ENCODE results near the gene KRTDAP.
A peak's percentile ranks its signal among the peaks of the same experiment; 100 is the strongest.

KRTDAP gene

DNA sequence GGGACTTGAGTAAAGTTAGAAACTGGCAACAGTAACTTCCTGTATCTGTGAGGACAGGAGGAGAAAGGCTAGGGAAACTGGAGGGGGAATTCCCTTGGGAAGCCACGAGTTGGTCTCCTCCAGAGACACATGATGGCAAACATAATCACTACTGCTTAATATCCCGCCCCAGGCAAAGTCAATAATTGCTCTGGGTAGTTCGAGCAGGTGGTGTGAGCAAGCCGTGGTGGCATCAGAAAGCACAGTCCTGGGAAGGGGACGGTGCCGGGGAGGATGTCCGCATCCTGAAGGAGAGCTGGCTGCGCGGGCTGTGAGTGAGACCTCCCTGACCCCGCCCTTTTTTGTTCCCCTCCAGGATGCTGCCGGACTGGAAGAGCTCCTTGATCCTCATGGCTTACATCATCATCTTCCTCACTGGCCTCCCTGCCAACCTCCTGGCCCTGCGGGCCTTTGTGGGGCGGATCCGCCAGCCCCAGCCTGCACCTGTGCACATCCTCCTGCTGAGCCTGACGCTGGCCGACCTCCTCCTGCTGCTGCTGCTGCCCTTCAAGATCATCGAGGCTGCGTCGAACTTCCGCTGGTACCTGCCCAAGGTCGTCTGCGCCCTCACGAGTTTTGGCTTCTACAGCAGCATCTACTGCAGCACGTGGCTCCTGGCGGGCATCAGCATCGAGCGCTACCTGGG lies 40.8 kb downstream of the KRTDAP start:
- no peak for DNase-seq

DNA sequence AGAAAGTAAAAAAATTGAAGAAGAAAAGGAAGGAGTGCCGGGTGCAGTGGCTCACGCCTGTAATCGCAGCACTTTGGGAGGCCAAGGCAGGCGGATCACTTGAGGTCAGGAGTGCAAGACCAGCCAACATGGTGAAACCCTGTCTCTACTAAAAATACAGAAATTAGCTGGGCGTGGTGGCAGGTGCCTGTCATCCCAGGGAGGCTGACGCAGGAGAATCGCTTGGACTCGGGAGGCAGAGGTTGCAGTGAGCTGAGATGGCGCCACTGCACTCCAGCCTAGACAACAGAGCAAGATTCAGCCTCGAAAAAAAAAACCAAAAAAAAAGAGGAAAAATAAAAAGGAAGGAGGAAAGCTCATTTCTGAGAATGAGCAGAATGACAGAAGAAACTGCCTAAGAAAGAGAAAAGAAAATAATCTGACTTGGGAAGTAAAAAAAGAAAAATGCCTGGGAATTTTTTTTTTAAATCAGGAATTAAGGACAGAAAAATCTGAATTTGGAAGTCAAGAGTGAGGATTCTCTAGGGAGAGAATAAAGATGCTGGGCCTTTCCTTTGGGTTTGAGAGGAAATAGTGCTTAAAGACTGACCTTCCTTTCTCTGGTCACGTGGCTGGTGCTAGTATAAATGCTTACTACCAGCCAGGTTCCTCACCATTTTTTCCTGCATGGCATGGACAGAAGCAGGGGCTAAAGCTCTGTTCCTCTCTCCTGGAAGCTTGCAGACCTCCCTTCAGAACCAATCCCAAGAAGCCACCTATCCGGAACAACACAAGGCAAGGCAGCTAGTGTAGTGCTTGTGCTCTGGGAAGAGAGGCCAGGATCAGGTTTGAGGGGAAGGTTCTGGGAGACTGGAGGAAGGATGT lies 42.4 kb downstream of the KRTDAP start, which contains the start of gene FFAR2:
Gene FFAR2 (plus strand): TSS at position 652 of the 864 bp plus-strand sequence. CDS start 1,458 bp downstream, outside the sequence.
- DNase-seq = no peak

DNA sequence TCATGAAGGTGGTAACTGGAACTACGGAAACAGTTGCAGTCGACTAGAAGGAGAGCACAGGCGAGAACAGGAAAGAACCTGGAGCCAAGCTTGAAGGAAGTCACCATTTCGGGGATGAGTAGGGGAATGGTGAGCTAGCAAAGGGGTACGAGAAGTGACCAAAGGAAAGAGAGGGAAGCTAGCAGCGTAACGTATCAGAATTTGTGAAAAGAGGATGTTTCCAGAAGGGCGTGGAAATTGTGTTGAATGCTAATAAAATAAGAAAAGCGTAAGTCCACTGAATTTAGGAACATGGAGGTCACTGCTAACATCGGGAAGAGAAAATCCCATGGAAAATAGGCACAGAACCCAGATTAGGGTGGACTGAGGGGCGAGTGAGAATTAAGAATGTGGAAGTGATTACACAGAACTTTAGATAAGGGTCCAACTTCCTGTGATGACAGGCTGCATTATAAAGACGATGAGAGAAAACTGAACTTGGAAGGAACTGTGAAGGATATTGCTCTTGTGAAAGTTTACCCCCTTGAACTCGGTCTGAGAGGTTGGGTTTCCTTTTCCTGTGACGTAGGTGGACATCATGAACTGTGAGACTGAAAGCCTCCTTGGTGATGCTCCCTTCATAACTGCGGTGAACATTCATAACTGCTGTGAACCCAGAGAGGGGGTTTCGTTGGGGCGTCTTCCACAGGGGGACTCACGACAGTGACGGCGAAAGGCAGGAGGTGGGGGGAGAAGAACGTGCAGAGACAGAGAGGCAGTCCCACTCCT lies 44.3 kb downstream of the KRTDAP start:
- DNase-seq = peak; percentile 55

DNA sequence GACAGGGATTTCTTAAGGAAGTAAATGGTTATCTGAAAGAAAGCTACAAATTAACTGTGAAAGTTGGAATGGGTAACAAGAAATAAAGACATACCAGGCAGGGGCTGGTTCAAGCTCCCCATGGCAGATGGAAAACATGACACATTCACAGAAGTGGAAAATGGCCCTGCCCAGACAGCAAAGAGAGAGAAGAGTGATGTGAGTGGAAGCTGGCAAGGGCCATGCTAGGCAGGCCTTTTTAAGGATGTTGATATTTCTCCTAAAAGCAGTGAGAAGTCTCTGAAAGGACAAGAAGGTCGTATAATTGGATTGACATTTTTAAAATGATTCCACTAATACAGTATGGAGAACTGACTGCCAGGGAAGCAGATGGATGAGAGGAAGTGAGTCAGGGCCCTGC lies 45.5 kb downstream of the KRTDAP start:
- no peak for DNase-seq

DNA sequence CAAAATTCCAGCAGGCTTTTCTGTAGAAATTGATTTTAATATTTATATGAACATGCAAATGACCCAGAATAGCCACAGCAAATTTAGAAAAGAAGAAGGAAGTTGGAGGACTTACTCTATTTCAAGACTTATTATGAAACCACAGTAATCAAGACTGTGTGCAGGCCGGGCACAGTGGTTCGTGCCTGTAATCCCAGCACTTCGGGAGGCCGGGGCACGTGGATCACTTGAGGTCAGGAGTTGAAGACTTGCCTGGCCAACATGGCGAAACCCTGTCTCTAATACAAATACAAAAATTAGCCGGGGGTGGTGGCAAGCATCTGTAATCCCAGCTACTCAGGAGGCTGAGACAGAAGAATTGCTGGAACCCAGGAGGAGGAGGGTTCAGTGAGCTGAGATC lies 48.2 kb downstream of the KRTDAP start:
- no peak for DNase-seq

DNA sequence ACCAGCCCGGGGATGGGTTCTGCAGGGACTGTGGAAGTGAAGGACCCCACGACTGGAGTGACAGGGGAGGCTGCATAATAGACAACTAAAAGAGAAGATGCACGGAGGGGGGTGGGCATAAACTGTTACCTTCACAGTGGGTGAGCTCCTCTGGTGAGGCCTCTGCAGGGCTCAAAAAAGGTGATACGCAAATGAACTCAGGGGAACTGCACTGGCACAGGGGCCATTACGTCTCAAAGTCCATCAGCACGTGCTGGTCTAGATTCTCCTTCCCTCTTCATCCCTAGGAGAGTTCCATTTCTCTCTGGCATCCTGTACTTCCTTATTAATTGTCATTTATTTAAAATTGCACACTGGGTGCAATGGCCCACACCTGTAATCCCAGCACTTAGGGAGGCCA lies 50.3 kb downstream of the KRTDAP start:
- no peak for DNase-seq

DNA sequence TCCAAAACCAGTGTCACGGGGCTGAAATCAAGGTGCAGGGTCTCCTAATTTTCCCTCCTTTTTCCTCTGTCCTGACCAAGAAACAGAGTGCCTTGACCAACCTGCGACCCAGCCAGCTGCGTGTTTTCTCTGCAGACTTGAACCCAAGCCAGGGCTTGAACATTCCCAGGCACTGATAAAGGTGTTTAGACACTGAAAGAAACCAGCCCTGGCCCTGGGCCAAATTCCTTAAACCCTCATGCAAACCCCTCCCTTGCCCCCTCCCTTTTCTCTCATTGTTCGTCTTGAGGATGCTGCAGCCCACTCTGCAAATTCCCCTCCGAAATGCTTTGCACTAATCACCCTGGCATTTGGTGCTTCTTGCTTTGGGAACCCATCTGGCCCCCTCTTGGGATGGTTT lies 51.7 kb downstream of the KRTDAP start:
- DNase-seq = no peak

DNA sequence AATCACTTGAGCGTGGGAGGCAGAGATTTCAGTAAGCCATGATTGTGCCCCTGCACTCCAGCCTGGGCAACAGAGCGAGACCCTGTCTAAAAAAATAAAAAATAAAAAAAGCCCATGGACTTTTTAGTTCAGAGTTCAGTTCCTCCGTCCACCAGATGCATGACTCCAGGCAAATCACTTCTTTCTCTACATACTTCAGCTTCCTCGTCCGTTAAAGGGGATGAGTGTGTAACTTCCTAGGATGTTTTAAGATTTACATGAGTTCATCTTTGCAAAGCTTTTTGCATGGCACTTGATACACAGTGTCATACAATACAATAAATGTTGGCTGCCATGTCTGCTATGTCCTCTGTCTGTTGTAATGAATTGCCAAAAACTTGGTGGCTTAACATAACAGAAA lies 52.2 kb downstream of the KRTDAP start:
- no peak for DNase-seq

DNA sequence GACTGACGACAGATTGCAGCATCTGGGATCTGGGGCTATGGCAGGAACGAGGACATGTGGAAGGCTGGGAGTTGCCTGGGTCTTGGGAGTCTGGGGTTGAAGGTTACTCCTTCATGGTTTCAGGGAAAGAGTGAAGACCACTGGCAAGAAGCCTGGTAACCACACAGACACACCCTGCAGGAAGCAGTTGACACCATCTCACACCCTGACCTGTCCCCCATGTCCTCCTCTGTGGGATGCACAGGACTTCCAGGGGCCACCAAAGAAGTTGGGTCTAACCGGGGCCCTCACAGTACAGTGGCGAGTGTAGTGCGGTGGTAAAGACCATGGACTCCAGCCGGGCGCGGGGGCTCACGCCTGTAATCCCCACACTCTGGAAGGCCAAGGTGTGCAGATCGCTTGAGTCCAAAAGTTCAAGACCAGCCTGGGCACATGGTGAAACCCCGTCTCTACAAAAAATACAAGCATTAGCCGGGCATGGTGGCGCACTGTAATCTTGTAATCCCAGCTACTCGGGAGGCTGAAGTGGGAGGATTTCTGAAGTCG lies 52.8 kb downstream of the KRTDAP start:
- DNase-seq = no peak
